ENCODE measurements around the gene WDR90.

DNA sequence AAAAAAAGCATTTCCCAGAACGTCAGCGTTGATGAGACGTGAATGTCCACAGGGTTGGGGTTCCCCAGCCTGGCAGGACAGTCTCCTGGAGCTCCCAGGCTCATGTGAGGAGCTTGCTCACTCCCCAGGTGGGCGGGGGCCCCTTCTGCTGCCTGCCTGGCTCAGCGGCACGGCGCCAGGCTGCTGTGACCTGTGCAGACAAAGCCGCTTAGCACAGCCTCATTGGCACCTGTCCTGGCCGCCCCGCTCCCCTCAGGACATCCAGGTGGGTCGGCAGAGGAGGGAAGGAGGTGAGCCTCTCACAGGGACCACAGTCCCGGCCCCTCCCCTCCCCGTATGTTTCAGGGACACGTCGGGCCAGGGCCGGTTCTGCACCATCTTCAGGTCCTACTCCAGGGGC is 31.3 kb upstream of the WDR90 start:
- TF ChIP-seq, protein P1, sequence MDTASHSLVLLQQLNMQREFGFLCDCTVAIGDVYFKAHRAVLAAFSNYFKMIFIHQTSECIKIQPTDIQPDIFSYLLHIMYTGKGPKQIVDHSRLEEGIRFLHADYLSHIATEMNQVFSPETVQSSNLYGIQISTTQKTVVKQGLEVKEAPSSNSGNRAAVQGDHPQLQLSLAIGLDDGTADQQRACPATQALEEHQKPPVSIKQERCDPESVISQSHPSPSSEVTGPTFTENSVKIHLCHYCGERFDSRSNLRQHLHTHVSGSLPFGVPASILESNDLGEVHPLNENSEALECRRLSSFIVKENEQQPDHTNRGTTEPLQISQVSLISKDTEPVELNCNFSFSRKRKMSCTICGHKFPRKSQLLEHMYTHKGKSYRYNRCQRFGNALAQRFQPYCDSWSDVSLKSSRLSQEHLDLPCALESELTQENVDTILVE (CRISPR knock-in tag; IDR thresholded peaks at IDR 0.05): no peak
- TF ChIP-seq, protein P2, sequence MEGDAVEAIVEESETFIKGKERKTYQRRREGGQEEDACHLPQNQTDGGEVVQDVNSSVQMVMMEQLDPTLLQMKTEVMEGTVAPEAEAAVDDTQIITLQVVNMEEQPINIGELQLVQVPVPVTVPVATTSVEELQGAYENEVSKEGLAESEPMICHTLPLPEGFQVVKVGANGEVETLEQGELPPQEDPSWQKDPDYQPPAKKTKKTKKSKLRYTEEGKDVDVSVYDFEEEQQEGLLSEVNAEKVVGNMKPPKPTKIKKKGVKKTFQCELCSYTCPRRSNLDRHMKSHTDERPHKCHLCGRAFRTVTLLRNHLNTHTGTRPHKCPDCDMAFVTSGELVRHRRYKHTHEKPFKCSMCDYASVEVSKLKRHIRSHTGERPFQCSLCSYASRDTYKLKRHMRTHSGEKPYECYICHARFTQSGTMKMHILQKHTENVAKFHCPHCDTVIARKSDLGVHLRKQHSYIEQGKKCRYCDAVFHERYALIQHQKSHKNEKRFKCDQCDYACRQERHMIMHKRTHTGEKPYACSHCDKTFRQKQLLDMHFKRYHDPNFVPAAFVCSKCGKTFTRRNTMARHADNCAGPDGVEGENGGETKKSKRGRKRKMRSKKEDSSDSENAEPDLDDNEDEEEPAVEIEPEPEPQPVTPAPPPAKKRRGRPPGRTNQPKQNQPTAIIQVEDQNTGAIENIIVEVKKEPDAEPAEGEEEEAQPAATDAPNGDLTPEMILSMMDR (CRISPR knock-in tag; IDR thresholded peaks at IDR 0.05): no peak
- no peak for TF ChIP-seq CEBPB (IDR thresholded peaks at IDR 0.05; ENCODE audit: borderline replicate concordance, low read depth, low read length)
- TF ChIP-seq RAD21 (CRISPR knock-in tag; IDR thresholded peaks at IDR 0.05): no peak
- no peak for TF ChIP-seq STAG1 (CRISPR knock-in tag; IDR thresholded peaks at IDR 0.05)
- TF ChIP-seq, protein P3, sequence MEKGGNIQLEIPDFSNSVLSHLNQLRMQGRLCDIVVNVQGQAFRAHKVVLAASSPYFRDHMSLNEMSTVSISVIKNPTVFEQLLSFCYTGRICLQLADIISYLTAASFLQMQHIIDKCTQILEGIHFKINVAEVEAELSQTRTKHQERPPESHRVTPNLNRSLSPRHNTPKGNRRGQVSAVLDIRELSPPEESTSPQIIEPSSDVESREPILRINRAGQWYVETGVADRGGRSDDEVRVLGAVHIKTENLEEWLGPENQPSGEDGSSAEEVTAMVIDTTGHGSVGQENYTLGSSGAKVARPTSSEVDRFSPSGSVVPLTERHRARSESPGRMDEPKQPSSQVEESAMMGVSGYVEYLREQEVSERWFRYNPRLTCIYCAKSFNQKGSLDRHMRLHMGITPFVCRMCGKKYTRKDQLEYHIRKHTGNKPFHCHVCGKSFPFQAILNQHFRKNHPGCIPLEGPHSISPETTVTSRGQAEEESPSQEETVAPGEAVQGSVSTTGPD (CRISPR knock-in tag; IDR thresholded peaks at IDR 0.05): no peak
